Astrocyte (in vitro differentiated cells and primary cell): ENCODE results near the gene TUBB.

ENCODE experiments used
- CTCF ChIP-seq: IDR thresholded peaks from 2 replicates; pipeline ENCODE4 v1.5.1; 2011; ENCODE audit warnings: low read depth, mild to moderate bottlenecking, inconsistent platforms, low read length, moderate library complexity; ENCODE audit not compliant: insufficient read depth
- EZH2 ChIP-seq: IDR thresholded peaks from 2 replicates; pipeline ENCODE4 v1.6.1; 2012; ENCODE audit warnings: mild to moderate bottlenecking, low read length, inconsistent platforms; ENCODE audit not compliant: insufficient read depth

GRCh38 chr6:30763618-30764489 is 43.7 kb downstream of the TUBB start:
- TF ChIP-seq CTCF (peak; percentile 22), EZH2 (no peak)
